Endothelial cell of umbilical vein (primary cell): ENCODE data around the gene WDR11. TPM values are rescaled to one million over a fixed set of nuclear protein-coding genes. Genes with fewer than 3 reads are reported as not detected.

ENCODE experiments used
- BruUV-seq: library from RNA; stranded (reverse); fragments of 400-500 nt; replicated peaks from 2 replicates; lab custom pipeline; 2021; lab: Mats Ljungman, UMichigan
- CTCF ChIA-PET: fragments of 300-600, 350-600 bp; sonication (Branson Sonifier 250); formaldehyde crosslinking; loops from one replicate; lab custom pipeline; 2021; ENCODE audit warnings: antibody characterized with exemption, inconsistent platforms; lab: Charles Lee
- POLR2A ChIA-PET: fragments of 300-600, 350-600 bp; sonication (Branson Sonifier 250); formaldehyde crosslinking; loops from one replicate; lab custom pipeline; 2021; ENCODE audit warnings: antibody characterized with exemption, inconsistent platforms; lab: Charles Lee
- DNase-seq: peaks from one replicate; pipeline ENCODE4 v3.0.0-alpha.2; 2011; ENCODE audit warnings: low read depth, low spot score
- FAIRE-seq: peaks from 2 replicates; lab custom pipeline; 2011; peaks lifted over from hg19 to GRCh38; lab: Jason Lieb, UNC
- H2AFZ ChIP-seq: 2 replicates; pipeline ENCODE4 v1.6.0; 2012; ENCODE audit warnings: low read depth, low read length, control low read depth, inconsistent platforms
- H3K27ac ChIP-seq: 2 replicates; pipeline ENCODE4 v1.5.1; 2011; ENCODE audit warnings: low read depth, mild to moderate bottlenecking, control low read depth, low read length, moderate library complexity; ENCODE audit not compliant: insufficient read depth
- H3K27me3 ChIP-seq, 2 experiments: 2 replicates each; pipeline versions ENCODE4 v1.6.0 to v1.6.1; 2011; ENCODE audit warnings: low read length in 2 of 2, mixed read lengths in 1 of 2; ENCODE audit not compliant: control insufficient read depth in 2 of 2, insufficient read depth in 2 of 2
- H3K36me3 ChIP-seq, 2 experiments: 2 replicates in 1 of 2; 3 replicates in 1 of 2; pipeline ENCODE4 v1.5.1; 2011; ENCODE audit warnings: low read length in 2 of 2, mild to moderate bottlenecking in 1 of 2, moderate library complexity in 1 of 2; ENCODE audit not compliant: control insufficient read depth in 2 of 2, insufficient read depth in 2 of 2; ENCODE audit errors: extremely low read depth in 1 of 2
- H3K4me1 ChIP-seq: 3 replicates; pipeline ENCODE4 v1.5.1; 2011; ENCODE audit warnings: mild to moderate bottlenecking, low read length; ENCODE audit not compliant: control insufficient read depth, insufficient read depth; ENCODE audit errors: extremely low read depth
- H3K4me2 ChIP-seq: 2 replicates; pipeline ENCODE4 v1.6.1; 2011; ENCODE audit warnings: low read length, control low read depth, mixed read lengths; ENCODE audit not compliant: insufficient read depth
- H3K4me3 ChIP-seq, 3 experiments: fragments of 200-600 bp in 1 of 3; sonication (generic), shearing (Covaris generic) in 1 of 3; replicated peaks in 1 of 3; 2 replicates each; pipeline ENCODE4 v1.5.1; 2011 to 2016; ENCODE audit warnings: control low read depth in 3 of 3, low read length in 3 of 3, mild to moderate bottlenecking in 2 of 3, inconsistent platforms in 1 of 3, low read depth in 1 of 3, moderate library complexity in 1 of 3; ENCODE audit not compliant: insufficient read depth in 1 of 3
- H3K79me2 ChIP-seq: 2 replicates; pipeline ENCODE4 v1.6.0; 2012; ENCODE audit warnings: low read length, inconsistent platforms; ENCODE audit not compliant: control insufficient read depth, insufficient read depth
- H3K9ac ChIP-seq: replicated peaks from 2 replicates; pipeline ENCODE3; 2011; ENCODE audit warnings: low read length, control low read depth; ENCODE audit not compliant: insufficient read depth; ENCODE audit errors: extremely low read depth
- H3K9me1 ChIP-seq: replicated peaks from 3 replicates; pipeline ENCODE4 v1.6.0; 2011; ENCODE audit warnings: mild to moderate bottlenecking, low read length; ENCODE audit not compliant: control insufficient read depth, insufficient read depth; ENCODE audit errors: extremely low read depth
- H3K9me3 ChIP-seq: replicated peaks from 2 replicates; pipeline ENCODE4 v1.5.1; 2012; ENCODE audit warnings: low read length, inconsistent platforms; ENCODE audit not compliant: control insufficient read depth, insufficient read depth
- H4K20me1 ChIP-seq: replicated peaks from 2 replicates; pipeline ENCODE3; 2011; ENCODE audit warnings: mild to moderate bottlenecking, low read length; ENCODE audit not compliant: control insufficient read depth, insufficient read depth; ENCODE audit errors: extremely low read depth
- CTCF ChIP-seq, 2 donors: IDR thresholded peaks; 1 replicate in 1 of 2; 2 replicates in 1 of 2; pipeline ENCODE4 v1.5.1; 2011; ENCODE audit warnings: low read length in 2 of 2, mild to moderate bottlenecking in 2 of 2, moderate library complexity in 2 of 2, control low read depth in 1 of 2, inconsistent platforms in 1 of 2, low read depth in 1 of 2; ENCODE audit not compliant: insufficient read depth in 1 of 2; ENCODE audit errors: extremely low read depth in 1 of 2
- EZH2 ChIP-seq: IDR thresholded peaks from 2 replicates; pipeline ENCODE4 v1.6.1; 2012; ENCODE audit warnings: borderline replicate concordance, low read depth, mild to moderate bottlenecking, moderate library complexity, low read length, inconsistent platforms; ENCODE audit not compliant: severe bottlenecking
- FOS ChIP-seq: IDR thresholded peaks from 2 replicates; pipeline ENCODE4 v1.6.1; 2011; ENCODE audit warnings: mild to moderate bottlenecking, low read length, moderate library complexity, borderline replicate concordance; ENCODE audit not compliant: insufficient read depth
- GATA2 ChIP-seq: IDR thresholded peaks from 2 replicates; pipeline ENCODE4 v1.7.0; 2011; ENCODE audit warnings: low read depth, mild to moderate bottlenecking, moderate library complexity, mixed read lengths, low read length; ENCODE audit not compliant: insufficient read length, insufficient read depth
- JUN ChIP-seq: IDR thresholded peaks from 2 replicates; pipeline ENCODE4 v1.6.1; 2011; ENCODE audit warnings: borderline replicate concordance, low read depth; ENCODE audit not compliant: insufficient read length, insufficient read depth
- MAX ChIP-seq: IDR thresholded peaks from 2 replicates; pipeline ENCODE4 v1.6.1; 2011; ENCODE audit not compliant: insufficient read depth, insufficient read length
- MYC ChIP-seq: IDR thresholded peaks from one replicate; pipeline ENCODE4 v1.6.1; 2011; ENCODE audit warnings: mild to moderate bottlenecking, low read depth, low read length
- POLR2A ChIP-seq: IDR thresholded peaks from 2 replicates; pipeline ENCODE4 v1.6.1; 2012; ENCODE audit warnings: low read depth, mild to moderate bottlenecking, control low read depth, low read length
- POLR2AphosphoS5 ChIP-seq: IDR thresholded peaks from 2 replicates; pipeline ENCODE4 v1.6.1; 2012; ENCODE audit warnings: low read depth, mild to moderate bottlenecking, control low read depth, low read length, moderate library complexity; ENCODE audit not compliant: insufficient read depth
- dilution Hi-C: fragments of 300-500 bp; cut with MboI; formaldehyde crosslinking; loops from one replicate; pipeline ENCODE4 v1.15.0; 2019; ENCODE audit warnings: low sequenced_read_pairs; ENCODE audit not compliant: extremely low pct_ligation_motif_present
- intact Hi-C: fragments of 100-400 bp; cut with micrococcal nuclease; formaldehyde crosslinking; loops from one replicate; pipeline ENCODE4 v1.10.0; 2022
- polyA plus RNA-seq, 4 experiments: library from polyadenylated mRNA; depleted of rRNA in 3 of 4; stranded (reverse) in 3 of 4; unstranded in 1 of 4; fragments of >200 nt; gene quantifications; 2 replicates each; pipeline versions ENCODE4 v1.2.1 to v1.2.3, GENCODE V29; 2011 to 2012; ENCODE audit warnings: missing spikeins in 1 of 4
- total RNA-seq: library from RNA; stranded (reverse); gene quantifications from 2 replicates; pipeline ENCODE4 v1.2.3, GENCODE V29; 2021

WDR11 gene
- total and polyA plus RNA-seq, 2 donors (not counting 3 experiments of a cell fraction or from before 2014, with no cell fraction given), result 63.6 to 73.9 TPM

- no peak for DNase-seq
- Histone ChIP-seq H3K9me3 (no peaks in the 10 kb centered on the region), H3K79me2 (no peaks in the 10 kb centered on the region), H3K9ac (no peak overlapping the region), H3K4me1 (no peaks in the 10 kb centered on the region), H4K20me1 (no peaks in the 10 kb centered on the region), H3K4me2 (no peak overlapping the region), H3K4me3 (no peak overlapping the region), H2AFZ (no peak overlapping the region), H3K9me1 (no peaks in the 10 kb centered on the region), H3K27ac (no peak overlapping the region), H3K27me3 (peaks cover 0 to 4% of the 10 kb centered on the region in 2 experiments), H3K36me3 (no peaks in the 10 kb centered on the region)
- intact Hi-C loops, result no loop called here
- no peak for TF ChIP-seq FOS
- TF ChIP-seq POLR2AphosphoS5, result no peak
- TF ChIP-seq CTCF (IDR thresholded peaks at IDR 0.05; ENCODE audit: extremely low read depth in 1 of 2, insufficient read depth in 1 of 2, low read depth in 1 of 2, low read length in 2 of 2), result no peak
- dilution Hi-C loops, result no loop called here
- ChIA-PET CTCF (no interaction called here), POLR2A (no interaction called here)
- no TSS peak for BruUV-seq
- no peak for FAIRE-seq
Observed at GRCh38 chr10:120835603-120836002, 15.6 kb upstream of the WDR11 start.

GRCh38 chr10:120838941-120839340 is 12.2 kb upstream of the WDR11 start:
- ChIA-PET POLR2A (no interaction called here), CTCF (interaction anchor here (1.1 to 1.4 kb wide), 3 partner anchors 10 to 14 kb away, joined by 4 to 7 read pairs (median 4); no protein-coding TSS in a partner anchor)
- no peak for FAIRE-seq
- H3K4me3 ChIP-seq, result no peak overlapping the region
- H3K27ac ChIP-seq, result no peak overlapping the region
- dilution Hi-C loops, result no loop called here
- intact Hi-C loops, result no loop called here
- no peak overlapping the region for H2AFZ ChIP-seq
- no peaks in the 10 kb centered on the region for H4K20me1 ChIP-seq
- no peaks in the 10 kb centered on the region for H3K36me3 ChIP-seq
- BruUV-seq, result no TSS peak
- no peak for TF ChIP-seq JUN
- no peak for TF ChIP-seq POLR2A
- no peak for TF ChIP-seq CTCF (IDR thresholded peaks at IDR 0.05; ENCODE audit: extremely low read depth in 1 of 2, insufficient read depth in 1 of 2, low read depth in 1 of 2, low read length in 2 of 2)
- TF ChIP-seq MYC, result no peak
- no peak for TF ChIP-seq EZH2
- no peak for TF ChIP-seq MAX
- TF ChIP-seq GATA2, result no peak
- TF ChIP-seq POLR2AphosphoS5, result no peak
- H3K9me1 ChIP-seq, result no peaks in the 10 kb centered on the region
- no peaks in the 10 kb centered on the region for H3K27me3 ChIP-seq
- no peaks in the 10 kb centered on the region for H3K79me2 ChIP-seq
- H3K9ac ChIP-seq, result no peak overlapping the region
- no peaks in the 10 kb centered on the region for H3K4me1 ChIP-seq
- H3K4me2 ChIP-seq, result no peak overlapping the region
- no peak for DNase-seq
- no peaks in the 10 kb centered on the region for H3K9me3 ChIP-seq
